GM18517 (cell line): ENCODE results near the gene RCOR2.
"Not testable (repeated sequence)": the region's sequence is repeated elsewhere in the genome, so short reads cannot be mapped to it uniquely, and the experiment has no call there.

ENCODE experiments used
- ATAC-seq: cut with Tn5 transposase; IDR thresholded peaks from one replicate; pipeline ENCODE4 v1.9.1; 2021; ENCODE audit warnings: mild to moderate bottlenecking, moderate library complexity; ENCODE audit not compliant: unreplicated experiment

Gene RCOR2

GRCh38 chr11:63879598-63880402 lies 37.2 kb downstream of the RCOR2 start:
- ATAC-seq: no peak

DNA sequence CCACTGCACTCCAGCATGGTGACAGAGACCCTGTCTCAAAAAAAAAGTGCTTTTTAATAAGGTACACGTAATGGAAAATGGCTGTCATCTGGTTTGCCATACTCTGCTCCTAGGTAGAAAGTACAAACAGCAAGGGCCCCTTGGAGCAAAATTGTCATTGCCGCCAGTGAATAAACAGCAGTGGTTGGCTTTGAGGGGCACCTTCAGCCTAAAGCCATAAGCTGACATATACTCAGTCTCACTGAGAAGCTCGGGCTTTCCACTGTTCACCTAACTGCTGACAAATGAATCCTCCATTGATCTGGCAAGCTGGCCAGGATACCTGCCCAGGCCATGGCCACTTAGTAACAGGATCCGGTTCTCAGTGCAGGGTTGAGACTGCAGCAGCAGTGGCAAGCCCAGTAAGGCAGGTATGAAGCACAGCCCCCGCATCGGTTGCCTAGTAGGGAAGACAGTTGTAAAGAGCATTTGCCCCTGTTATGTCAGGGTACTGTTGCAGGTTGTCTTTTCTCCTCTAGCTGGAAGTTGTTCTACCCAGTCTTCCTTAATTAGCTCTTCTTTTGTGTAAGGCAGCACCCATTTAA lies 39.2 kb downstream of the RCOR2 start:
- no peak for ATAC-seq

- no peak for ATAC-seq
Measured at GRCh38 chr11:63876616-63877015, 40.3 kb downstream of the RCOR2 start.

- ATAC-seq: no peak
Measured at GRCh38 chr11:63875506-63876065, 41.4 kb downstream of the RCOR2 start.

- no peak for ATAC-seq
Measured at GRCh38 chr11:63874511-63874910, 42.5 kb downstream of the RCOR2 start.

GRCh38 chr11:63873311-63873710 lies 43.7 kb downstream of the RCOR2 start:
- no peak for ATAC-seq

GRCh38 chr11:63872800-63873197 lies 44.2 kb downstream of the RCOR2 start:
- ATAC-seq: no peak

- peak; percentile 92 for ATAC-seq
Measured at GRCh38 chr11:63871962-63872799, 44.8 kb downstream of the RCOR2 start.

DNA sequence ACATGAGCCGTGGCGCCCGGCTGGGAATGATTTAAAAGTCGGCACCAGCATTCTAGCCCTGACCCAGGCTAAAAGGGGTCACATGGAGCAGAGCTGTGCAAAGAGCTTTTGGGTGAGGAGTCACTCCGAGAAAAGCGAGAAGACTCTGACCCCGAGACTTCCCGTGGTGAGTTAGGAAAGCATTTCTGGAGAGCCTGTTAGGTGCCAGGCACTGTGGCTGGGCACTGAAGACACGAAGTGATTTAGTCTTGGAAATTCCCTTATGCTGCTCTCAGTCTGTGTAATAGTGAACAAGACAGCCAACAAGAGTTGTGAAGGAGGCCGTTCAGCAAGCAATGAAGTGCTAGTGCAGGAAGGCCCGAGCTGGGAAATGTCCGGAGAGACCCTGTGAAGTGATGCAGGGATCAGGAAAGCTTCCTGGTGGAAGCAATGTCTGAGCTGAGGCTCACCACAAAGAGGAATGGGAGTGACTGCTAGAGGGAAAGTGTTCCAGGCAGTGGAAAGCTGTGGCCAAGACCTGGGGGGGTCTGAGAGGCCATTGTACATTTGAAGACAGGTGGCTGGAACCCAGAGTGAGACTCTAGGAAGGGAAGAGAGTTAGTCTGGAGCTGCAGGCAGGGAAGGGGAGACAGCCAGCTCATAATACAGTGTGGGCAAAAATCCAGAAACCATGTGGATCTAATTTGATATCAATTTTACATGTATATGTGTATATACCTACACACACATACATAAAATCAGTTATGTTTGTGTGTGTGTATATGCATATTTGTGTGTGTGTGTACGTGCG lies 46.4 kb downstream of the RCOR2 start:
- no peak for ATAC-seq

DNA sequence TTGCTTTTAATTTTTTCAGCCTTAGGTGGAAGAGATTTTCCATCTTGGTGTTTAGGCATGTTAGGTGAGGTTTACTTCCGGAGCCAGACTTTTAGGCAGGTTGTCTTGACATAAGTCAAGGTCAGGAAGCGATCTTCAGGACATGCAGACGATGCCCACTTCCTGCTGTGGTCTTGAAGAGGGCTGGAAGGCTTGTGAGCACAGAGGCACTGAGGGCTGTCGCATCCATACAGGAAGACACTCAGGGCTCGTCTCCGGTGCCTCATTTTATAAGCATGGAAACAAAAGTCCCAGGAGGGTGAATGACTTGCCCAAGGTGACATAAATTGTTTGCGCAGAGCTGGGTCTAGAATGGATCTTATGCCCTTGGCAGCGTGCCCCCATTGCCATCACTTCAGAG lies 47.3 kb downstream of the RCOR2 start:
- no peak for ATAC-seq

DNA sequence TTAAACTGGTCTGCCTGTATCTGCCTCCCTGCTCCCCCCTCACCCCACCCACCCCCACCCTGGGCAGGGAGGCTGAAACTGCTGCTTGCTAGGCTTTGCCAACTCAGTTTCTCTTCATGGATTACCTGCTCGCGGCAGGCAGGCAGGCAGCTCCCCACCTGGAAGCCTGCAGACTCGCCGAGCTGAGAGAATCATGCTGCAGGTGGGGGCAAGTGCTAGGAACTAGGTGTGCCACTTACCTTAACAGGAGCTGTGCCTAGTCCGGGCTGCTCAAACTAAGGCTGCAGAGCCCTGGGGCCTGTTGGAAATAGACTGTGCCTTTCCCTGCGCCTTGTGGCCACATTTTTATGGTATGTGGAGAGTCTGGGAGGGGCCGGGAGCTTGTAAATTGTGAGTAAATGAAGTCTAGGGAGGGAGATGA lies 47.8 kb downstream of the RCOR2 start:
- ATAC-seq: no peak

GRCh38 chr11:63868399-63869064 lies 48.4 kb downstream of the RCOR2 start:
- ATAC-seq: no peak

DNA sequence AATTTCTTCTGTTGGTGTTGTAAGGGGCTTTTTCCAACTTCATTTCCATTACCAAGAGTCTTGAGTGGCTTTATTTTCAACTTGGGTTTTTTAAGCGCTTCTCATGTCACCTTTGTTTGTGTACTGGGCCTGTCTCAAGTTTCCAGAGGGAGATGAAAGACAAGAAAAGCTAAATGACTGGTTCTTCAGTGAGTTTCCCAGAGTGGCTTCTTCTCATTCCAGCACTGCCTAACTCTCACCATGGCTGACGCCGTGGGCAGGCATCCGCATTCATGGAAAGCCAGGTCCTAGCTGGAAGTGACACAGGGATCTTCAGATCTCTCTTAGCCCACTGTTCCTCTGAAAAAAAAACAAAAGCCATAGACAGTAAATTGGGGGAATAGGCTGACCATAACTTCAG lies 49.5 kb downstream of the RCOR2 start:
- ATAC-seq: no peak

DNA sequence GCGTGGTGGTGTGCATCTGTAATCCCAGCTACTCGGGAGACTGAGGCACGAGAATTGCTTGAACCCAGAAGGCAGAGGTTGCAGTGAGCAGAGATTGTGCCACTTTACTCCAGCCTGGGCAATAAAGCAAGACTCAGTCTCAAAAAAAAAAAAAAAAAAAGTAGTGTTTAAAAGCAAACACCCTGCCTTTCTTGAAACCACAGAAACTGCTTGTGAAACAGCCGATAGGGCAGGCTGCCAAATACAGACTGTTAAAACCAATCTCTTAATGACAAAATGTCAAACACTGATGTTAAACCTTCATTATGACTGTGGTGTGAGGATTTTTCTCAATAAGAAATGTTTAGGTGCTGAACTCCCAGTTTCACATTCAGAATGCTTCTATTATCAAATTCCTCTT lies 50.8 kb downstream of the RCOR2 start:
- peak; percentile 63 for ATAC-seq

DNA sequence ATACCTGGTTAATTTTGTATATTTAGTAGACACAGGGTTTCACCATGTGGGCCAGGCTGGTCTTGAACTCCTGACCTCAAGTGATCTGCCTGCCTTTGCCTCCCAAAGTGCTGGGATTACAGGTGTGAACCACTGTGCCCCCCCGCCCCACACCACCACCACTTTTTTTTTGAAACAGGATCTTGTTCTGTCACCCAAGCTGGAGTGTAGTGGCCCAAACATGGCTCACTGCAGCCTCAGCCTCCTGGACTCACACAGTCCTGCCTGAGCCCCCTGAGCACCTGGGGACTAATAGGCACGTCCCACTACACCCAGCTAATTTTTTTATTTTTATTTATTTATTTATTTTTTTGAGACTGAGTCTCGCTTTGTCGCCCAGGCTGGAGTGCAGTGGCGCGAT lies 53.3 kb downstream of the RCOR2 start:
- not testable (repeated sequence) for ATAC-seq

DNA sequence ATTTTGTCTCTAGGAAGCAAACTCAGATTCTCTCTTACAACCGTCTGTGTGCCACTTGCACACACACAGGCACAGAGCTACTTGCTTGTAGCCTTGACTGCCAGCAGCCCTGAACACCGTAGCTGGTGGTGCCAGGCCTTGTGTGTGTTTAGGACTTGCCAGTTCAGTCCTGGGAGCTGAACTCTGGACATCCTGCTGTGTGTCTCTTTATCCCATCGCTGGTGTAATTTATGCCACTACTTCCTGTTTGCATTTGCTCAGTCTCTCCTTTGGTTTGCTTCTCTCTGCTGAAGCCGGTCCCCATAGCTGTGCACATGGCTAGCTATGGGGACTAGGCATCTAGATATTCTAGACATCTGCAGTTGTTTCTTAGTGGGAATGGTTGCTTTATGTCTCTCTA lies 54.0 kb downstream of the RCOR2 start:
- no peak for ATAC-seq
